Parathyroid adenoma (tissue), 2 donors: ENCODE data around the gene ZMYM5.
A peak's percentile ranks its signal among the peaks of the same experiment; 100 is the strongest.

ENCODE experiments used
- H2AFZ ChIP-seq: fragments of 300-600 bp; sonication (generic); one replicate; pipeline ENCODE4 v1.7.0; 2017; ENCODE audit warnings: antibody characterized with exemption, mild to moderate bottlenecking
- H3K27ac ChIP-seq: fragments of 300-600 bp; sonication (generic); one replicate; pipeline ENCODE4 v1.7.0; 2017
- H3K27me3 ChIP-seq: fragments of 300-600 bp; sonication (generic); one replicate; pipeline ENCODE4 v1.7.0; 2017; ENCODE audit warnings: low read length; ENCODE audit not compliant: control insufficient read depth, insufficient read depth
- H3K36me3 ChIP-seq: fragments of 300-600 bp; sonication (generic); one replicate; pipeline ENCODE4 v1.7.0; 2017; ENCODE audit warnings: low read length; ENCODE audit not compliant: control insufficient read depth, insufficient read depth
- H3K4me1 ChIP-seq: fragments of 300-600 bp; sonication (generic); one replicate; pipeline ENCODE4 v1.7.0; 2017; ENCODE audit warnings: control low read depth
- H3K4me2 ChIP-seq: fragments of 300-600 bp; sonication (generic); one replicate; pipeline ENCODE4 v1.7.0; 2017; ENCODE audit warnings: low read length
- H3K4me3 ChIP-seq: fragments of 300-600 bp; sonication (generic); one replicate; pipeline ENCODE4 v1.7.0; 2017; ENCODE audit warnings: low read depth, low read length
- H3K79me2 ChIP-seq: fragments of 300-600 bp; sonication (generic); one replicate; pipeline ENCODE4 v1.7.0; 2017; ENCODE audit warnings: control low read depth
- H3K9ac ChIP-seq: fragments of 300-600 bp; sonication (generic); one replicate; pipeline ENCODE4 v1.7.0; 2017; ENCODE audit warnings: mild to moderate bottlenecking
- H3K9me3 ChIP-seq: fragments of 300-600 bp; sonication (generic); one replicate; pipeline ENCODE4 v1.7.0; 2017; ENCODE audit warnings: low read length; ENCODE audit not compliant: control insufficient read depth
- TF ChIP-seq, protein P1 (sequence below): fragments of 300-600 bp; sonication (generic); IDR thresholded peaks from one replicate; pipeline ENCODE4 v1.7.0; 2017; ENCODE audit warnings: antibody characterized with exemption, mild to moderate bottlenecking
- donor health status: primary hyperparathyroidism.

ZMYM5 gene

DNA sequence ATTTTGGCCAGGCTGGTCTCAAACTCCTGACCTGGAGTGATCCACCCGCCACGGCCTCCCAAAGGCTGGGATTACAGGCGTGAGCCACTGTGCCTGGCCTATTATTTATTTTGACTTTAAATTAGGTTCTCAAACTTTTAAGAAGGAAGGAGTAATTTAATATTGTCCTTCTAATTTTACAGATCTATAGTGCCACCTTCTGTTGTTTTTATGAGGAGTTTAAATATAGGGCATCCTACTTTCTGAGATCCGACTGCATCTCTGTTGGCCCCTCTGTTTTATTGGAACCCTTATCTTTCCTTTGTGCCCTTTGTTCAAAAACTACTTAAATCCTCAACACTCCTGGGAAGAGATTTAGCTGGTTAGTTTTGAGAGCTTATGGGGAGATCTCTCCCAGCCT lies 25.4 kb upstream of the ZMYM5 start:
- Histone ChIP-seq H3K9ac (no peak overlapping the region), H3K9me3 (no peaks in the 10 kb centered on the region), H3K4me1 (no peaks in the 10 kb centered on the region), H3K27me3 (no peaks in the 10 kb centered on the region), H3K79me2 (no peaks in the 10 kb centered on the region), H3K36me3 (no peaks in the 10 kb centered on the region), H3K4me2 (no peak overlapping the region), H3K4me3 (no peak overlapping the region), H3K27ac (no peak overlapping the region), H2AFZ (no peak overlapping the region)
- TF ChIP-seq, protein P1, sequence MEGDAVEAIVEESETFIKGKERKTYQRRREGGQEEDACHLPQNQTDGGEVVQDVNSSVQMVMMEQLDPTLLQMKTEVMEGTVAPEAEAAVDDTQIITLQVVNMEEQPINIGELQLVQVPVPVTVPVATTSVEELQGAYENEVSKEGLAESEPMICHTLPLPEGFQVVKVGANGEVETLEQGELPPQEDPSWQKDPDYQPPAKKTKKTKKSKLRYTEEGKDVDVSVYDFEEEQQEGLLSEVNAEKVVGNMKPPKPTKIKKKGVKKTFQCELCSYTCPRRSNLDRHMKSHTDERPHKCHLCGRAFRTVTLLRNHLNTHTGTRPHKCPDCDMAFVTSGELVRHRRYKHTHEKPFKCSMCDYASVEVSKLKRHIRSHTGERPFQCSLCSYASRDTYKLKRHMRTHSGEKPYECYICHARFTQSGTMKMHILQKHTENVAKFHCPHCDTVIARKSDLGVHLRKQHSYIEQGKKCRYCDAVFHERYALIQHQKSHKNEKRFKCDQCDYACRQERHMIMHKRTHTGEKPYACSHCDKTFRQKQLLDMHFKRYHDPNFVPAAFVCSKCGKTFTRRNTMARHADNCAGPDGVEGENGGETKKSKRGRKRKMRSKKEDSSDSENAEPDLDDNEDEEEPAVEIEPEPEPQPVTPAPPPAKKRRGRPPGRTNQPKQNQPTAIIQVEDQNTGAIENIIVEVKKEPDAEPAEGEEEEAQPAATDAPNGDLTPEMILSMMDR, result no peak

DNA sequence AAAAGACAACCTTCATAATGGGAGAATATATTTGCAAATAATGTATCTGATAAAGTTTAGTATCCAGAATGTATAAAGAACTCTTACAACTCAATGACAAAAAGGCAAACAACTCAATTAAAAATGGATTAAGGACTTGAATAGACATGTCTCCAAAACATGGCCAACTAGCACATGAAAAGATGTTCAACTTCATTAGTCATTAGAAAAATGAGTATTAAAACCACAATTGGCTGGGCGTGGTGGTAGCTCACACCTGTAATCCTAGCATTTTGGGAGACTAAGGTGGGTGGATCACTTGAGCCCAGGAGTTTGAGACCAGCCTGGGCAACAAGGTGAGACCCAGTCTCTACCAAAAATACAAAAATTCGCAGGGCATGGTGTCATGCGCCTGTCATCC lies 18.8 kb upstream of the ZMYM5 start:
- Histone ChIP-seq H3K4me1 (no peaks in the 10 kb centered on the region), H3K9ac (no peak overlapping the region), H3K4me2 (no peak overlapping the region), H3K27ac (no peak overlapping the region), H3K4me3 (no peak overlapping the region), H3K36me3 (no peaks in the 10 kb centered on the region), H2AFZ (no peak overlapping the region), H3K79me2 (no peaks in the 10 kb centered on the region), H3K9me3 (no peaks in the 10 kb centered on the region), H3K27me3 (no peaks in the 10 kb centered on the region)
- TF ChIP-seq, protein P1, result no peak

DNA sequence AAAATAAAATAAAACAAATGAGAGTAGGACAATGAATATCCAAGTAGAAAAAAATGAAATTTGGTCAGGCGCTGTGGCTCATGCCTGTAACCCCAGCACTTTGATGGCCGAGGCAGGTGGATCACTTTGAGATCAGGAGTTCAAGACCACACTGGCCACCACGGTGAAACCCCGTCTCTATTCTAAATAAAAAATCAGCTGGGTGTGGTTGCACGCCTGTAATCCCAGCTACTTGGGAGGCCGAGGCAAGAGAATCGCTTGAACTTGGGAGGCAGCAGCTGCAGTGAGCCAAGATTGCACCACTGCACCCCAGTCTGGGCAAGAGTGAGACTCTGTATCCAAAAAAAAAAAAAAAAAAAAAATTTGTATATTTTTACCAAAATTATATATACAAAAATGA lies 18.2 kb upstream of the ZMYM5 start:
- Histone ChIP-seq H3K4me1 (no peaks in the 10 kb centered on the region), H2AFZ (no peak overlapping the region), H3K9me3 (no peaks in the 10 kb centered on the region), H3K27ac (no peak overlapping the region), H3K9ac (no peak overlapping the region), H3K4me3 (no peak overlapping the region), H3K79me2 (no peaks in the 10 kb centered on the region), H3K27me3 (no peaks in the 10 kb centered on the region), H3K36me3 (no peaks in the 10 kb centered on the region), H3K4me2 (no peak overlapping the region)
- TF ChIP-seq, protein P1, result no peak

DNA sequence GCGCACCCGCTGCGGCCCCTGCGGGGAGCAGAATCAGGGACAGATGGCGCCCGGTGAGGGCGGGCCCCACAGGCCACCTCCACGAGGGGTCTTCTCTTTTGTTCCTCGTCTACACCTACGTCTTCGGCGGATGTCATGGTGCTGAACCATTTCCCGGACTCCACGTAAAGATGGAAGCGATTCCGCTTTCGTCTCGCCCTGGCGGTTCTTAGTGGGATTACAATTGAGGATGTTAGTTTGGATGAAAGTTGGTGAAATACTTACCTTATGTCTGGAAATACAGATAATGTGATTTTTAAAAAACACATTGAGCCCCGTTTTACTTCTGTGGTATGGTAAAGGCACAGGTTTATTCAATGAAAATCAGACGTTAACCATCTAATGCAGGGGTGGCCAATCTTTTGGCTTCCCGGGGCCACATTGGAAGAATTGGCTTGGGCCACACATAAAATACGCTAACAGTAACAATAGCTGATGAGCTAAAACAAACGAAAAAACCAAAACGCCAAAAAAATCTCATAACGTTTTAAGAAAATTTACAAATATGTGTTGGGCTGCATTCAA lies 1.4 kb upstream of the ZMYM5 start:
- H3K4me2 ChIP-seq, result peak overlapping the region; percentile 65
- H3K27me3 ChIP-seq, result no peaks in the 10 kb centered on the region
- peak overlapping the region; percentile 99 for H3K27ac ChIP-seq
- peaks cover 6% of the 10 kb centered on the region for H3K79me2 ChIP-seq
- TF ChIP-seq, protein P1, result peak; percentile 65
- H2AFZ ChIP-seq, result peak overlapping the region; percentile 94
- no peaks in the 10 kb centered on the region for H3K9me3 ChIP-seq
- H3K4me1 ChIP-seq, result no peaks in the 10 kb centered on the region
- peak overlapping the region; percentile 69 for H3K9ac ChIP-seq
- H3K4me3 ChIP-seq, result peak overlapping the region; percentile 63
- no peaks in the 10 kb centered on the region for H3K36me3 ChIP-seq

DNA sequence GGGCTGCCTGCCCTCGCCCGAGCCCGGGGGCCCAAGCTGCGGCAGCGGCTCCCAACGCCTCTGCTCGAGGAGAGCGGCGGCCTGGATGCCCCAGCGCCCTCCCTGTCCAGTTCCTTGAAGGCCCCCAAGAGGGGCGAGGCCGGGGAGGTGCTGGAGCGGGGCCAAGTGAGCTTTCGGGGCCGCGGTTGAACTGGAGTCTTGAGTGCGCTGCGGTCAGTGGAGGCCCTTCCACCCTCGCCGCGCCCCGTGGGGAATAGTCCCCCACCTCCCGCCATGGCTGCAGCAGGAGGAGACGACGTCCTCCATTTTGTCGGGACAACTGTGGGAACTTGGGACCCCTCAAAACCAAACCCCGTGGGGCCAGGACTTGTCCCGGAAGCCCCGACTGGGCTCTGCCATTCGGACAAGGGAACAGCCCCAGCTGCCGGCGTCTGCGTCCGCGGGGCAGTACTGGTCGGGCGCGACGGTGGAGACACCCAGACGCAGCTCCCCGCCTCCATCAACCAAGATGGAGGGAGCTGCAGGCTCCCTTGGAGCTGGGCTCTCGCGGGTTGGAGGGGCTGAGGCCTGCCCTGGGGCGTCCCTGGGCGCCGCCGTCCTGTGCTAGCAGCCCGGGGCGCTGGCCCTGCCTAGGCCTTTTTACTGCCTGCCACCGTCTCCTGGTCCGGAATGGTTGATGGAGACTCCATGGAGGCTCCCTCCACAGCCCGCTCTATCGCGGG lies 736 bp upstream of the ZMYM5 start:
- H3K9me3 ChIP-seq, result no peaks in the 10 kb centered on the region
- H3K79me2 ChIP-seq, result peaks cover 6% of the 10 kb centered on the region
- peak overlapping the region; percentile 99 for H3K27ac ChIP-seq
- TF ChIP-seq, protein P1, result no peak
- H3K4me2 ChIP-seq, result peak overlapping the region; percentile 65
- no peaks in the 10 kb centered on the region for H3K27me3 ChIP-seq
- H3K4me3 ChIP-seq, result peak overlapping the region; percentile 63
- peak overlapping the region; percentile 69 for H3K9ac ChIP-seq
- H3K4me1 ChIP-seq, result no peaks in the 10 kb centered on the region
- peak overlapping the region; percentile 94 for H2AFZ ChIP-seq
- no peaks in the 10 kb centered on the region for H3K36me3 ChIP-seq
